Measurements from ENCODE around the gene ATP10A. TPM values are rescaled to one million over a fixed set of nuclear protein-coding genes. Genes with fewer than 3 reads are reported as not detected.

Gene ATP10A
- total RNA-seq, 1 donor from 2014 or later = 6.8 TPM

DNA sequence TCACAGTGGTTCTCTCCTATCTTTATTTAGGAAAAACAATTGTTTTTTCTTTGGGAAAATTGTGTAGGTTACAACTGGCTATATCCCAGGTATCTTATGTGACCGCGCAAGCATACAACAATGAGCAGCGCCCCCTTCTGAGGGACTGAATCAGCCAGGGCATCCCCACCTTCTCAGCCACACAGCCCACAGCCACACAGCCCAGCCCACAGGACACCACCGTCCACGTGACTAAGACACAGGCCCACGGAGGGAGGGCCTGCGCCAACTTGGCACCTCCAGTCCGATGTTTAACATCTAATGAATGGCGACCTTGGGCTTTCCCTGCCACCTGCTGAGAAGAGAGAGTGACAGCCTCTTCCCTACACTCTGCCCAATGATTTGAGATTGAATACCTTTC lies 68.1 kb downstream of the ATP10A start:
- TF ChIP-seq CTCF (conservative IDR thresholded peaks at IDR 0.05) = no peak
- Mint-ChIP-seq H3K9me3 (no peaks in the 10 kb centered on the region), H3K4me3 (no peak overlapping the region), H3K36me3 (ENCODE audit: low read depth) (no peaks in the 10 kb centered on the region), H3K4me1 (peaks cover 58% of the 10 kb centered on the region), H3K27ac (ENCODE audit: unreplicated experiment) (no peak overlapping the region), H3K27me3 (ENCODE audit: low read depth) (no peaks in the 10 kb centered on the region)
- DNase-seq (ENCODE audit: low read depth, low spot score) = no peak

DNA sequence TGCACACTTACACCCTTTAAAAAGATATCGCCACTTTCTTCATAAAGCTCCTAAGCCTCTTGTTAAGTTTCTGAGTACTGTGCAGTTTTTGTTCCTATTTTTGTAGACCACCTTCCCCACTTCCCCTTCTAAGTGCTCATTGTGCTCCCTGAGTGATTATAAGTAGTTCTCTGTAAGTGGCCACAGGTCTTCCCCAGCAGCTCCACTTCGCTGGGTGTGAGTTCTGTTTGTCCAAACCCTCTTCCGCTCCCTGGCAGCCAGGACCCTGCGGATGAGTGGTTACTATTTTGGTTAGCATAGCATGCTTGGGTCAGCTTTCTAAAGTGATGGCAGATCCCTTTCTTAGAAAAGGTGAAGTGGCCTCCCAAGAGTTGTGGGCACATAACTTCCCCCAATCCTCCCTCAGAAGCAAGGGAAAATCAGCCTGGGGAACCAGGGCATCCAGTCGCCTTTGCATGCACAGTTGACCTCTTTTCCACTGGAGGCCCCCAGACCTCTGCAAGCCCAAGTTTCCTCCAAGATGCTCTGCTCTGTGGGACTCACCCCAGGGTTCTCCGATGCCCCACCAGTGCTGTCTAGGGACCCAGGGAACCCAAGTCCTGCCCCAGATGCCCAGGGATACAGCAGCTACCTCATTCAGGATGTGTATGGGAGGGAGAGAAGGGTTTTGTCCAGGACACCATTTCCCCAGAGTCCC lies 69.6 kb downstream of the ATP10A start:
- Mint-ChIP-seq H3K4me3 (no peak overlapping the region), H3K27ac (ENCODE audit: unreplicated experiment) (peak overlapping the region; percentile 57), H3K27me3 (ENCODE audit: low read depth) (no peaks in the 10 kb centered on the region), H3K36me3 (ENCODE audit: low read depth) (no peaks in the 10 kb centered on the region), H3K9me3 (no peaks in the 10 kb centered on the region), H3K4me1 (peaks cover 54% of the 10 kb centered on the region)
- no peak for DNase-seq (ENCODE audit: low read depth, low spot score)
- TF ChIP-seq CTCF (conservative IDR thresholded peaks at IDR 0.05) = no peak

GRCh38 chr15:25792128-25792527 lies 71.0 kb downstream of the ATP10A start:
- no peak for TF ChIP-seq CTCF (conservative IDR thresholded peaks at IDR 0.05)

DNA sequence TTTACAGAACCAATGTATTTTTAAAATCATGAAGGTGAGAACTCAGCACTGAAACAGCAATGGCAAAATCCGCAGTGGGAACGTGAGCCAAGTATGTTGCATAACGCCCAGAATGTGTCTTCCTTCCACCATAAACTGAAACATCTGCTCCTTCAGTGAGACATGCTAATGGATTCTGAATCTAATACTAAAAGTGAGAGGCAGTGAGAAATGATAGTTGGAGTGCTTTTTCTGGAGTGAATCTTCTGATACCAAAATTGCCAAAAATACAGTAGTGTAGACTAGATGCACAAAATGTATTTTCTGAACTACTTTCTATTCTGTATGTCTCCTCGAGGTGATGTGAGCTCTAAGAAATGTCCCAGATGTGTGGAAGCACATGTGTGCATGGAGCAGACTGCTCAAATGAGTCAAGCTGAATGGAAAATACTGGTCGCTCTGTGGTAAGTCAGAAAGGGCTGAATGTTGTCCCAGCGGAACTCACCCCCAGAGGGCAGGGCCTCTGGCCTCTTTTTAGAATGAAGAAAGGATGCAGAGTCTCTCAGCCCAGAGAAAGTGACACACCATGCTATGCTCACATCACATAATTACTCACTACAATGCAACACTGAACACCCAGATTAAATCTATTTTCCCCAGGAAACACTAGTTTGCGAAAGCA lies 73.0 kb downstream of the ATP10A start:
- H3K27ac Mint-ChIP-seq (ENCODE audit: unreplicated experiment) = peak overlapping the region; percentile 36
- no peaks in the 10 kb centered on the region for H3K27me3 Mint-ChIP-seq (ENCODE audit: low read depth)
- DNase-seq (ENCODE audit: low read depth, low spot score) = no peak
- H3K36me3 Mint-ChIP-seq (ENCODE audit: low read depth) = no peaks in the 10 kb centered on the region
- H3K4me3 Mint-ChIP-seq = peak overlapping the region; percentile 17
- no peaks in the 10 kb centered on the region for H3K9me3 Mint-ChIP-seq
- peaks cover 43% of the 10 kb centered on the region for H3K4me1 Mint-ChIP-seq
- TF ChIP-seq CTCF (conservative IDR thresholded peaks at IDR 0.05) = no peak

More at GRCh38 chr15:25792128-25792527, 71.0 kb downstream of the ATP10A start:
- no peak for DNase-seq (ENCODE audit: low read depth, low spot score)
- H3K9me3 Mint-ChIP-seq = no peaks in the 10 kb centered on the region
- H3K27ac Mint-ChIP-seq (ENCODE audit: unreplicated experiment) = no peak overlapping the region
- peaks cover 52% of the 10 kb centered on the region for H3K4me1 Mint-ChIP-seq
- H3K27me3 Mint-ChIP-seq (ENCODE audit: low read depth) = no peaks in the 10 kb centered on the region
- H3K36me3 Mint-ChIP-seq (ENCODE audit: low read depth) = no peaks in the 10 kb centered on the region
- no peak overlapping the region for H3K4me3 Mint-ChIP-seq

DNA sequence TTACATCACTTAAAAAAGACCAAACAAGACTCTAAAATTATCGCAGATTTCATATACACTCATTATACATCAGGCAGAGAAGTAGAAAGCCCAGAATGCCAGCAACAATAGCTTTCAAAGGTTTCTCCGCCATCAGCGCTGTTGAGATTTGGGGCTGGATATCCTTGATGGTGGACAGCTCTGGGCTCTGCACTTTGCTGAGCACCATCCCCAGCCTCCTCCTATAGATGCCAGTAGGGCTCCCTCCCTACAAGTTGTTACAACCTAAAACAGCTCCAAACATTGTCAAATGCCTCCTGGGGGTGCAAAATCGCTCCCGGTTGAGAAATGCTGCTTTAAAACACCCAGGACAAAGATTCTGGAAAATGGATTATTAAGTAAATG lies 73.5 kb downstream of the ATP10A start:
- H3K36me3 Mint-ChIP-seq (ENCODE audit: low read depth) = no peaks in the 10 kb centered on the region
- H3K27me3 Mint-ChIP-seq (ENCODE audit: low read depth) = no peaks in the 10 kb centered on the region
- no peak for TF ChIP-seq CTCF (conservative IDR thresholded peaks at IDR 0.05)
- no peak overlapping the region for H3K27ac Mint-ChIP-seq (ENCODE audit: unreplicated experiment)
- H3K4me1 Mint-ChIP-seq = peaks cover 41% of the 10 kb centered on the region
- DNase-seq (ENCODE audit: low read depth, low spot score) = no peak
- H3K9me3 Mint-ChIP-seq = no peaks in the 10 kb centered on the region
- no peak overlapping the region for H3K4me3 Mint-ChIP-seq

Data from neural crest cell (in vitro differentiated cells).